Measurements from ENCODE around the gene GPC5.
"Not testable (repeated sequence)": the region's sequence is repeated elsewhere in the genome, so short reads cannot be mapped to it uniquely, and the experiment has no call there.

The GPC5 gene

DNA sequence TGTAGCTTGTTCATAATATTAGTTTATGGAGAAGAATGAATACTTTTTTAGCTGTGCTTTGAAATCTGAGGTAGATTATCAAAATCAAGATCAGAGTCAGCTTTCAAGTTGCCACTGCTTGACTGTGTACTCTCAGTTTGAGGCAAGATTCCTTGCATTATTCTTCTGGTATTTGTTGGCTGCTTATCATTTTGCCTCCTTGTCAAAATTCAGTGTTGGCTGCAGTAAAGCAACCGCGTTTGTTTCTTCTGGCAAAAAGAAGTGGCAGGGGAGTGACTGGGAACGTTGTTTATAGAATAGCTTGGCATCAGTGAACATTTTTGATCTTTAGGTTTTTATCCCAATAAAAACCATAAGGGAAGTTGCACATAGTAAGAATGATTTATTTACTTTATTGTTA lies 1408.9 kb downstream of the GPC5 start:
- DNase-seq = no peak

DNA sequence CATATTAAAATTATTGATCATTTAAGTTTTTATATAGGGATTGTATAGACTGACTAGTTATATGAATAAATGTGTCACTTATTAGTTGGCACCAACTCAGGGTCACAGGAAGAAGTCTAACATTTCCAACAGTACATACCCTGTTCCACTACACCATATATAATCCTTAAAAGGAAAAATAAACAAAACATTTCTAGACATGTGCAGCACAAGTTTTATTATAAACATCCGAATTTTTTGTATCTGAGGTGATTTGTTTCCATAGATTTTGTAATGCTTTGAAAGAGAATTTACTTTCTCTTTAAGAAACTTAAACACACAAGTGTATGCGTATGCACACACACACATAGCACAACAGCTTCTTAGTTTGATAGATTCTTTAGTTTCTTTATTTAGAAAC lies 1409.5 kb downstream of the GPC5 start:
- DNase-seq = no peak

DNA sequence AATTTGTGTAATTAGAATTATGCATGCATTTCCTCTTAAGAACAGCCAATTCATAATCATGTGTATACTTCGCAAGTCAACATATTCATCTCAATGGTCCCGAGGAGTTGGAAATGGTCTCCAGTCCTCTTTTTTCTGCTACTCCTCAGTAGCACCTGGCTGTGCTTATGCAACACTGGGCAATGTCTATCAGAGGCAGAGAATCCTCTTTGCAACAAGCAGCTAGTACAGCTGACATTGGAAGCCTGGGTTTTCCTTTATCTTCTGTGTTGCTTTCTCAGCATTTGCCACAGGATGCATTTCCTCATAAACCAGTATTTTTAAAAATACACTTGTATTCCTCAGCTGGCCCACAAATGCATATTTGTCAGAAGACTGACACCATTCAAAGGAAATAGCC lies 1422.9 kb downstream of the GPC5 start:
- DNase-seq = no peak

GRCh38 chr13:92823059-92823458 lies 1424.6 kb downstream of the GPC5 start:
- no peak for DNase-seq

DNA sequence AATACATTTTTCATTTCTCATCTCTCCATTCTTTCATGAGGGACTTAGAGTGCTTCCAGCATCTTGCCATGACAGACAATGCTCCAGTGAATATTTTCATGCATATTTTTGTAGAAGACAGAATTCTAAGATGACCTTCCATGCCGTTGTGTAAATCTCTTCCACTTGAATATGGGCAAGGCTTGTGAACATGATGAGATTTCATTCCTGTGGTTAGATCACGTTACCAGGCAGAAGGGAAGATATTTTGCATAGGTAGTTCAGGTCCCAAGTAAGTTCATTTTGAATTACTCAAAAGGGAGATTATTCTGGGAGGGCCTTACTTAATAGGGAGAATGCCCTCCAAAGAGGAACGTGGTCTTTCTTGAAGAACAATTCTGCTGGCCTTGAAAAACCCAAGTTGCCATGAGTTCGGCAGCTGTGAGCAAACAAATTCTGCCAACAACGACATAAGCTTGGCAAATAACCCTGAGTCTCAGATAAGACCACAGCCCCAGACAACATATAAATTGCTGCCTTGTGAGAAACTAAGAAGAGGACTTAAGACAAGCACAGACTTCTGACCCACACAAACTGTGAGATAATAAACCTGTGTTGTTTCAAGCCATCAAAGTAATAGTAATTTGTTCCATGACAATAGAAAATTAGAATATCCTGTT lies 1427.6 kb downstream of the GPC5 start:
- DNase-seq = no peak

DNA sequence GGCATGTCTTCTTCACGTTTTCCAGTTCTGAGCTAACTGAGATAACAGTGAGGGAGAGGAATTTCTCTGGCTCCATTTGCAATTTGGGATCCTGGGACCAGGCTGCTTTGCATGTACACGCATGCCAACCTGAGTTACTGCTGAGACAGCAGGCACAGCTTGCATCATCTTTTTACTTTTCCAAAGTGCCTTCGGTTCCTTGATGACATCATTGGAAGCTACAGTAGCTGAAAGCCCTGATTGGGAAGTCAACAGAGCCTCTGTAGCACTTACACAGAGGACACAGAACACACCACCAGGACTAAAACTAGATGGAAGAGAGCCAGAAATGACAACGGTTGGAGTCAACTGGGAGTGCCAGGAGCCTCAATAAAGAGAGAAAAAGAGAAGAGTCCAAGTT lies 1429.1 kb downstream of the GPC5 start:
- no peak for DNase-seq

- no peak for DNase-seq
Observed at GRCh38 chr13:92829930-92830329, 1431.5 kb downstream of the GPC5 start.

DNA sequence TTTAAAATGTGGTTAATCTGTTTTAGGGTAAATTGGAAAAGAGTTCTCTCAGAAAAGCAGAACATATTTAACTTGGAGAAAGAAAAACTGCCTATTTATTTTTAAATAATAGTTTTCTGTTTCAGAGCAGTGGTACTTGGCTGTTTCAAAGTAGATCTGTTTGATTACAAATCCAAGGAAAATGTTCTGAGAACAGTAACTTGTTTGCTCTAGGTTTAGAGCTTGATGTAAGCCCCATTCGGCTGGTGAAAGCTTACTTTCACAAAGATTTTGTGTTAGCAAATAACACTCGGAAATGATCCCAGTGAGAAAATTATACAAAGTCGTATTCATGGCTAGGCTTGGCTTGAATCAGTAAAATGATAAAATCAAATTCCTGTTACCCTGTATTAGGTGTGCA lies 1432.4 kb downstream of the GPC5 start:
- no peak for DNase-seq

DNA sequence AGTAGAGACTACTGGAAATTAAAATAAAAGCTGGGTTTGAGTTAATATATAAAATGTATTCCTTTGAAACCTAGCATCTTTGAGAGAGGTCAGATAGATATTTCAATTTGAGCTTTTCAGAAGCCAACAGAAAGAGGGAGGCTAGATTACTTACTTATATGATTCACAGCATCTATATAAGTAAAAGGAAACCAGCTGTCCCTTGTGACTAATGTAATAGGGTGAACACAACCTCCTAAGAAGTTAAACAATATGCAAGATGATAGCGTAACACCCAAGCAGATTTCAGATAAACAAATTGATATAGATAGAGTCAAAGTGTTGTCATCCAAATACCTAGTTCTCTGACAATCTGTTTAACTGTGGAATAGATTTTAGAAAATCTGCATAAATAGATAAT lies 1434.7 kb downstream of the GPC5 start:
- DNase-seq = no peak

- DNase-seq = no peak
Observed at GRCh38 chr13:92836171-92836570, 1437.8 kb downstream of the GPC5 start.

DNA sequence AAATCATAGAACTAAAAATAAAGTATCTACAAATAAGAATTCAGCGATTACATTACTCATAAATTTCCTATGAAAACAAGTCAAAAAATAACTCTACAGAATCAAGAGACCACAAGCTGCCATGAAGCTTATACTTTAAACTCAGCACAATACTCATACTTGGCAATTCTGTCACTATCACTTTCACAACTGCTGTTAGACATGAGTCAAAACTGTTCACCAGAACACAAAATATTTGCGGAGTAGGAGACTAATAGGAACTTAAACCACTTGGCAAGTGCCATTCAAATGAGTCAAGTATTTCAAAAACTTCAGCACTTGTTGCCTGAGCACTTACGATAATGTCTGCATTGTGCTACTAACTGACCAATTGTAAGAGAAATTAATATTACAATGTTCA lies 1440.4 kb downstream of the GPC5 start:
- no peak for DNase-seq

- no peak for DNase-seq
Observed at GRCh38 chr13:92842145-92842544, 1443.7 kb downstream of the GPC5 start.

DNA sequence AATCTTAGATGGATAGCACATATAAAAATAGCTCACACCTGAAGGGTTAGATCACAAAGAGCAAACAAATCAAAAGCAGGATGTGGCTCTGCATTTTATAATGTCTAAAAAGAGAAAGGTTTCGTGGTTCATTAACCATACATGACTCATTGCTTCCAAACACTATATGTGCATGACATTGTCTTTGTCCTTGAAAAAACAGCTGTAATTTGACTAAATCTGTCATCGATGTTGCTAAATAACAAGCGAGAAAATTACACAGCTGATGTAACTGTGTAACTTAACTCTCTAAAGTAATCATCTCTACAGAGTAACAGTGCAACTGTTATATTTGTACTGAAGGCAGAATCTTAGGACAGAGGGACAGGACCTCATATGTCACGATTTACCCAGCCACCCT lies 1445.1 kb downstream of the GPC5 start:
- no peak for DNase-seq

DNA sequence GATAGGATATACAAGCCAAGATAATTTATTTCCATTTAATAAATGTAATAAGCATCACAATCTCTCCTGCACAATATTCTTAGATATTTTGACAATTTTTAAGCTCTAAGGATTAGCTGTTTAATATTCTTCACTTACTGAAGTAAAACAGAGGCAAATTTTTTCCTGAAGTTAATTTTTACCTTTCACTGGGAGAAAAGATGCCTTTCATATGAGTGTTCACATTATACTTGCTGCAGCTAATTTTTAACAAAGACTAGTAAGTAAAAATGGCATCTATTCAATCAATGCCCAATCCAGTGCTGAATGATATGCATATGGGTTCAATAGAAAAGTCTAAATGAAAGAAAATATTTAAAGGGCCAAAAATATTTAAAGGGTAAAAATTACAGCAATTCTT lies 1451.0 kb downstream of the GPC5 start:
- DNase-seq = no peak

- DNase-seq = no peak
Observed at GRCh38 chr13:92864584-92865284, 1466.3 kb downstream of the GPC5 start.

DNA sequence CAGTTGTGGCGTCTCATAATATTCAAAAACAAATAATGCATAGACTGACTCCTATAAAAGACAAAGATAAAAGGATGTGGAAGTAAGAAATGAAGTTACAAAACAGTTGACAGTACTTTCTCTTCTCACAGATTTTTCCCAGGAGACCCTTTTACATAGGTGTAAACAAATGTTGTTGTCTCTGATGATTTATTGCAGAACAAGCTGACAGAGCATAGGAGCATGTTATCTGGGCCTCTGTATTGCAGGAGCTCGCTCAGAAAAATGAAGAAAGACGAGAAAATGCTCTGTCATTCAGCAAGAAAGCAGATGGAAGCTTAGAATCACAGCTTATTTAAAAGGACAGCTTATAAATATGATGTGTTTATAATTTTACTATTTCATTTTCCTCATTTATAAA lies 1474.6 kb downstream of the GPC5 start:
- DNase-seq = no peak

DNA sequence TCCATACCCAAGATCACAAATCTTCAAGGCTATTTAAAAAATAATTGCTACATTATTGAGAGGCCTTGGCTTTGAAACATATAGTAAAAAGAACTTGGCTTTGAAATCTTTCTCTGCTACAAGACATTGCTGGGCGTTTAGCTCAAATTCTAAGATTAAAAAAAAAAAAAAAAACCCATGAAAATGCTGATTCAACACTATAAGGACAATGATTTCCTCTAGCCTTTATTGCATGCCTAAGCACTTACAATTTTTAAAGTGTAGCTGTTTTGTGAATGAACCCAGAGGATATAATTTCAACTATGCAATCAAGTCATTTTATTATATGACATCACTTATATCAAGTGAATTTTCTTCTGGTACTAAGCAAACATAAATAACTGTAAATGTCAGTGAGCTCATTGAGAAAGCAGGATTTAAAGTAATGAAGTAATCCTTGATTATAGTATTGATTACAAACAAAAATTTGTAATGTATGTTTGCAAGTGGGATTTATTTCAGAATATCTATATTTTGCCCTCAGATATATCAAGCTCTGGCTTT lies 1488.2 kb downstream of the GPC5 start:
- DNase-seq = no peak

DNA sequence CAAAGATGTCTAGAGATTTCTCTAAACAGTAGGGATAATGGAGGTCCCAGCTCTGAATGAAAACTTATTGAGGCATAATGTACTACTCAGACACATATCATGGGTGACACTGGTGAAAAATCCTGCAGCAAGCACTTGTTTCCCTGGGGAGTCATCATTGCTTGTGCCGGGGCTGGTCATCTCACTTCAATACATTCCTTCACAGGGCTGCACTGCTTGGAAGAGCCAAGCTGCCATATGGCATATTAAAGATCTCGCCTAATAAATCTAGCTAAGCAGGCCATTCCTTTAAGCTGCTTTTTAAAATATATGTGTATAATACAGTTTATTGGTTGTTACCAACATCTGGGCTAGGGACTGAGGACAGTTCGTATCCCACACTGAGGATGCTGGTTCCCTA lies 1496.0 kb downstream of the GPC5 start:
- DNase-seq = no peak

DNA sequence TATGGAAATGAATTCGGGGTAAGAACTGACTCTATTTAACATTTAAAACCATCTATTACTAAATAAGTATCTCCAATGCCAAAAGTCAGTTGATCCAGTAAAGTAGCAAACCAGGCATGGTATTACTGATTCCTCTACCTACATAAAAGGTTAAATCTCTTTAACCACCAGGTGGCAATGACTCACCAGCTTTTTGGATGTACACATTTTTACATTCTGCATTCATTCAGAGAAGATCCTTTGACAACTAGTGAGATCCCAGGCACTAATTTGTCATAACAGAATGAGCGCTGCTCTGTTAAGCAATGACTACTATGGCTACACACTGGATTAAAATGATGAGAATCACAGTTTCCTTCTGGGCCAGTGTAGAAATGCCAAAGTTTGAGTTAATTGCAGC lies 1498.4 kb downstream of the GPC5 start:
- DNase-seq = no peak

DNA sequence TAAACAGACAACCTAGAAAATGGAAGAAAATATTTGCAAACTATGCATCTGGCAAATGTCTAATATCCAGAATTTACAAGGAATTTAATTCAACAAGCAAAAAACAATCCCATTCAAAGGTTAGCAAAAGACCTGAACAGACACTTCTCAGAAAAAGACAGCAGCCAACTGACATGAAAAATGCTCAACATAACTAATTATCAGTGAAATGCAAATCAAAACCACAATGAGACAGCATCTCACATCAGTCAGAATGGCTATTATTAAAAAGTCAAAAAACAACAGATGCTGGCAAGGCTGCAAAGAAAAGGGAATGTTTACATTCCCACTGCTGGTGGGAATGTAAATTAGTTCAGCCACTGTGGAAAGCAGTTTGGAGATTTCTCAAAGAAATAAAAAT lies 1500.5 kb downstream of the GPC5 start:
- not testable (repeated sequence) for DNase-seq

DNA sequence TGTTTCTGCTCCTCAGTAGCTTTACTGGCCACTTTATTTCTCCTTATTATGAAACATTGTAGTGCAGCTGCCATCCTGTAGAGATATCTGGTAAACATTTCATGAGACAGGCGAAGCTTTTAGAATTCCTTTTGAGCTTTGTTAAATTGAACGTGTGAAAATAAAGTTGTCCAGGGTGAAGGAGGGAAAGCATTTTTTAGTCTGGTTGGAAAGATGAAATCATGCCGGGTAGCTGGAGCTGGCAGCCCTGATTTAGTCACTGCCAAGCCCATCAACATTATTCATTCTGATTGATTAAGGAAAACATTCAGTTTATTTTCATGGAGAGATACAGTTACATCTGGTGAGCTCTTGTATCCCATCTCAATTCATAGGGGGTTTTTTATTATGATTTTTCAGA lies 1502.0 kb downstream of the GPC5 start:
- DNase-seq = no peak

GRCh38 chr13:92901739-92902138 lies 1503.3 kb downstream of the GPC5 start:
- no peak for DNase-seq

GRCh38 chr13:92912629-92913028 lies 1514.2 kb downstream of the GPC5 start:
- no peak for DNase-seq

- no peak for DNase-seq
Observed at GRCh38 chr13:92913840-92914239, 1515.4 kb downstream of the GPC5 start.

All from activated naive CD4-positive, alpha-beta T cell treated with anti-CD3 and anti-CD28 coated beads, Interleukin-2, amount 50 U/mL, for 16 hours (primary cell).